Measurements from ENCODE around the gene USP24.

DNA sequence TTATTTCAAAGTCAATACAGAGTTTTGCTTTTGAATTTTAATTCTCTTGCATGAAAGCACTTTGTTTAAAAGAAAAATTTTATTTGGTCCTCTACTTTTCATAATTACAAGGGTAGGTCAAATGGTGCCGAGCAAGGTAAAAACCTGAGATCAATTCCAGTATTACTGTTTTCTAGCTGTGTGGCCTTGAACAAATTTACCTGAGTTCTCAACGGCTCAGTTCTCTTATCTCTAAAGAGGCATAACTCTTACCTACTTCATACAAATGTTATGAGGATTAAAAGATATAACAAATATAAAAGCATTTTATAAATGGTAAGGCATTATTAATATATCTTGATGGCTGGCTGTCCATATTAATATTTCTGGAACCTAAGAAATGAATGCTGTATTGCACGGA, 42.5 kb downstream of the USP24 start:
- TF ChIP-seq EGR1 (IDR thresholded peaks at IDR 0.05) (no peak), EP300 (IDR thresholded peaks at IDR 0.05; ENCODE audit: borderline replicate concordance) (no peak)
- TF ChIP-seq, protein P1, sequence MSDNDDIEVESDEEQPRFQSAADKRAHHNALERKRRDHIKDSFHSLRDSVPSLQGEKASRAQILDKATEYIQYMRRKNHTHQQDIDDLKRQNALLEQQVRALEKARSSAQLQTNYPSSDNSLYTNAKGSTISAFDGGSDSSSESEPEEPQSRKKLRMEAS (IDR thresholded peaks at IDR 0.05): no peak

Measured in Ishikawa (cell line).